DMS114 treated with DMSO at 0.1 percent for 48 hours (cell line): Measurements from ENCODE around the gene NKAIN2.
"Not testable (repeated sequence)": the region's sequence is repeated elsewhere in the genome, so short reads cannot be mapped to it uniquely, and the experiment has no call there.

Experiments
- DNase-seq: peaks from one replicate; lab custom pipeline; 2025; ENCODE audit not compliant: unreplicated experiment; lab: John Stamatoyannopoulos, UW

Gene NKAIN2

GRCh38 chr6:124539096-124539495 is 735.4 kb downstream of the NKAIN2 start:
- DNase-seq, result no peak

GRCh38 chr6:124541573-124541972 is 737.9 kb downstream of the NKAIN2 start:
- no peak for DNase-seq

GRCh38 chr6:124546601-124547000 is 742.9 kb downstream of the NKAIN2 start:
- no peak for DNase-seq

- no peak for DNase-seq
Observed at GRCh38 chr6:124551711-124552233, 748.1 kb downstream of the NKAIN2 start.

- DNase-seq, result no peak
Observed at GRCh38 chr6:124557873-124558272, 754.2 kb downstream of the NKAIN2 start.

- DNase-seq, result not testable (repeated sequence)
Observed at GRCh38 chr6:124560078-124560477, 756.4 kb downstream of the NKAIN2 start.

GRCh38 chr6:124560873-124561567 is 757.4 kb downstream of the NKAIN2 start:
- DNase-seq, result no peak

GRCh38 chr6:124561635-124562130 is 758.0 kb downstream of the NKAIN2 start:
- DNase-seq, result no peak

- not testable (repeated sequence) for DNase-seq
Observed at GRCh38 chr6:124564125-124564524, 760.5 kb downstream of the NKAIN2 start.

- no peak for DNase-seq
Observed at GRCh38 chr6:124567401-124567800, 763.7 kb downstream of the NKAIN2 start.

- no peak for DNase-seq
Observed at GRCh38 chr6:124573953-124574352, 770.3 kb downstream of the NKAIN2 start.

- DNase-seq, result no peak
Observed at GRCh38 chr6:124577734-124578281, 774.1 kb downstream of the NKAIN2 start.

GRCh38 chr6:124590001-124590400 is 786.3 kb downstream of the NKAIN2 start:
- no peak for DNase-seq

- DNase-seq, result no peak
Observed at GRCh38 chr6:124599656-124600055, 796.0 kb downstream of the NKAIN2 start.

GRCh38 chr6:124604719-124605118 is 801.1 kb downstream of the NKAIN2 start:
- DNase-seq, result no peak

GRCh38 chr6:124607119-124607627 is 803.5 kb downstream of the NKAIN2 start:
- no peak for DNase-seq

GRCh38 chr6:124613031-124613430 is 809.4 kb downstream of the NKAIN2 start:
- DNase-seq, result no peak

GRCh38 chr6:124622351-124622750 is 818.7 kb downstream of the NKAIN2 start:
- DNase-seq, result no peak

GRCh38 chr6:124633655-124634054 is 830.0 kb downstream of the NKAIN2 start:
- no peak for DNase-seq

GRCh38 chr6:124640432-124640831 is 836.8 kb downstream of the NKAIN2 start:
- no peak for DNase-seq

- DNase-seq, result no peak
Observed at GRCh38 chr6:124655866-124656265, 852.2 kb downstream of the NKAIN2 start.

- no peak for DNase-seq
Observed at GRCh38 chr6:124658053-124658452, 854.4 kb downstream of the NKAIN2 start.
